ENCODE measurements around the gene MAP3K3. TPM values are rescaled to one million over a fixed set of nuclear protein-coding genes. Genes with fewer than 3 reads are reported as not detected.

Gene MAP3K3
- total RNA-seq, 1 donor from 2014 or later, result 38.2 TPM

DNA sequence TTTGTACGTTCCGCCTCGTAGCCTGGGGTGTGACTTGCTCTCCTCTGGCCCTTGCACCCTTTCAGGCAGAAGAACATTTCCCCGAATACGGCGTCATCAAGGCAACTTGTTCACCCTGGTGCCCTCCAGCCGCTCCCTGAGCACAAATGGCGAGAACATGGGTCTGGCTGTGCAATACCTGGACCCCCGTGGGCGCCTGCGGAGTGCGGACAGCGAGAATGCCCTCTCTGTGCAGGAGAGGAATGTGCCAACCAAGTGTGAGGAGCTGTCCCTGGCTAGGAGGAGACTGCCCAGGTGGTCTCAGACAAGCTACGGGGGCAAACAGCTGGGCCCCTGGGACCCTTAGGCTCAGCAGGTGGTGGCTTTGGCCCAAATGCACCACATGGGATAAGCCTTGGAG lies 67.3 kb downstream of the MAP3K3 start:
- DNase-seq (ENCODE audit: low spot score), result no peak
- H3K36me3 Mint-ChIP-seq (ENCODE audit: low read depth), result peaks cover 14% of the 10 kb centered on the region
- H3K4me1 Mint-ChIP-seq (ENCODE audit: low read depth), result peaks cover 10% of the 10 kb centered on the region
- TF ChIP-seq, protein P1, sequence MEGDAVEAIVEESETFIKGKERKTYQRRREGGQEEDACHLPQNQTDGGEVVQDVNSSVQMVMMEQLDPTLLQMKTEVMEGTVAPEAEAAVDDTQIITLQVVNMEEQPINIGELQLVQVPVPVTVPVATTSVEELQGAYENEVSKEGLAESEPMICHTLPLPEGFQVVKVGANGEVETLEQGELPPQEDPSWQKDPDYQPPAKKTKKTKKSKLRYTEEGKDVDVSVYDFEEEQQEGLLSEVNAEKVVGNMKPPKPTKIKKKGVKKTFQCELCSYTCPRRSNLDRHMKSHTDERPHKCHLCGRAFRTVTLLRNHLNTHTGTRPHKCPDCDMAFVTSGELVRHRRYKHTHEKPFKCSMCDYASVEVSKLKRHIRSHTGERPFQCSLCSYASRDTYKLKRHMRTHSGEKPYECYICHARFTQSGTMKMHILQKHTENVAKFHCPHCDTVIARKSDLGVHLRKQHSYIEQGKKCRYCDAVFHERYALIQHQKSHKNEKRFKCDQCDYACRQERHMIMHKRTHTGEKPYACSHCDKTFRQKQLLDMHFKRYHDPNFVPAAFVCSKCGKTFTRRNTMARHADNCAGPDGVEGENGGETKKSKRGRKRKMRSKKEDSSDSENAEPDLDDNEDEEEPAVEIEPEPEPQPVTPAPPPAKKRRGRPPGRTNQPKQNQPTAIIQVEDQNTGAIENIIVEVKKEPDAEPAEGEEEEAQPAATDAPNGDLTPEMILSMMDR (IDR thresholded peaks at IDR 0.05), result no peak
- no peaks in the 10 kb centered on the region for H3K9me3 Mint-ChIP-seq (ENCODE audit: low read depth)
- no peak overlapping the region for H3K4me3 Mint-ChIP-seq (ENCODE audit: unreplicated experiment)
- no peak overlapping the region for H3K27ac Mint-ChIP-seq (ENCODE audit: unreplicated experiment)
- no peaks in the 10 kb centered on the region for H3K27me3 Mint-ChIP-seq (ENCODE audit: low read depth)

DNA sequence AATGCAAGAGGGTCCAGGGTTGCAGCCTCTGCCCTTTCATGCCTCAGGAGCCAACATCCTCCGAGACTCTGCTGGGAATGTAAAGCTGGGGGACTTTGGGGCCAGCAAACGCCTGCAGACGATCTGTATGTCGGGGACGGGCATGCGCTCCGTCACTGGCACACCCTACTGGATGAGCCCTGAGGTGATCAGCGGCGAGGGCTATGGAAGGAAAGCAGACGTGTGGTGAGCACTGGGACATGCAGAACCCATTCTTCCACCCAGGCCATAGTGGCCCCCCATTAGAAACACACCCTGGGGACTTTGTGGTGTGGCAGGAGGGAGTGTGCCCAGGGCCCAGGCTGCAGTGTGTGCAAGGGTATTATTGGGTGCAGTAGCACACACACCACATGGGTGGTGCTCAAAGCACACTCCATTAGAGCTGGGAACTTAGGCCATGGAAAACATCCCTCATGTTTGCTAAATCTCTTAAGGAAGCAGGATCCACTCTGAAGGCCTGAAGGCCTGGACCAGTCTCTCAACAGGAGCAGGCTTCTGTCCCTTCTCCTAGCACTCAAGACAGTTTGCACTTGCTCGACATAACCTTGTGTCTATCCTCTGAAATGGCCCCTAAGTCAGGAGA lies 70.1 kb downstream of the MAP3K3 start:
- TF ChIP-seq, protein P1 (IDR thresholded peaks at IDR 0.05), result no peak
- Mint-ChIP-seq H3K4me3 (ENCODE audit: unreplicated experiment) (no peak overlapping the region), H3K36me3 (ENCODE audit: low read depth) (peaks cover 11% of the 10 kb centered on the region), H3K27ac (ENCODE audit: unreplicated experiment) (no peak overlapping the region), H3K4me1 (ENCODE audit: low read depth) (no peaks in the 10 kb centered on the region), H3K27me3 (ENCODE audit: low read depth) (no peaks in the 10 kb centered on the region), H3K9me3 (ENCODE audit: low read depth) (no peaks in the 10 kb centered on the region)
- DNase-seq (ENCODE audit: low spot score), result no peak

DNA sequence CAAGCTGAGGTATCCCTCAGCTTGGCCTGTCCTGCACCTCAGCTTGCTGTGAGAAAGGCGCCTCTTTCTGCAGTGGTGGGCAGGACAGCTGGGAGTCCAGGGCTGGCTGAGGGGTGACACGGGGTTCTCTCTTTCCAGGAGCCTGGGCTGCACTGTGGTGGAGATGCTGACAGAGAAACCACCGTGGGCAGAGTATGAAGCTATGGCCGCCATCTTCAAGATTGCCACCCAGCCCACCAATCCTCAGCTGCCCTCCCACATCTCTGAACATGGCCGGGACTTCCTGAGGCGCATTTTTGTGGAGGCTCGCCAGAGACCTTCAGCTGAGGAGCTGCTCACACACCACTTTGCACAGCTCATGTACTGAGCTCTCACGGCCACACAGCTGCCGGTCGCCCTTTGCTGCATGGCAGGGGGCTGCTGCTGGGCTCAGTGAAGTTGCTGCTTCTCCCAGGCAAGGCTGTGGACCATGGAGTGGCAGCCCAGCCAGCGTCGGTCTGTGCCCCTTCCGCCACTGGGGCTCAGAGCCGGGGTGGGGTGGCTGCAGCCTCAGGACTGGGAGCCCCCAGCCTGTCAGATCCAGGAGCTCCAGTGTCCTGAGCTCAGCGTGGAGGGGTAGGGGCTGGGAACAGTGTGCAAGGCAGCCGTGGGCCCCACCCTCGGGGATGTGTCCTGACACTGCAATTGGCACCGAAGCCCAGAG lies 71.3 kb downstream of the MAP3K3 start:
- Mint-ChIP-seq H3K4me1 (ENCODE audit: low read depth) (peaks cover 2% of the 10 kb centered on the region), H3K27me3 (ENCODE audit: low read depth) (no peaks in the 10 kb centered on the region), H3K4me3 (ENCODE audit: unreplicated experiment) (no peak overlapping the region), H3K27ac (ENCODE audit: unreplicated experiment) (peak overlapping the region; percentile 32), H3K36me3 (ENCODE audit: low read depth) (peaks cover 9% of the 10 kb centered on the region), H3K9me3 (ENCODE audit: low read depth) (no peaks in the 10 kb centered on the region)
- no peak for DNase-seq (ENCODE audit: low spot score)
- TF ChIP-seq, protein P1 (IDR thresholded peaks at IDR 0.05), result no peak

DNA sequence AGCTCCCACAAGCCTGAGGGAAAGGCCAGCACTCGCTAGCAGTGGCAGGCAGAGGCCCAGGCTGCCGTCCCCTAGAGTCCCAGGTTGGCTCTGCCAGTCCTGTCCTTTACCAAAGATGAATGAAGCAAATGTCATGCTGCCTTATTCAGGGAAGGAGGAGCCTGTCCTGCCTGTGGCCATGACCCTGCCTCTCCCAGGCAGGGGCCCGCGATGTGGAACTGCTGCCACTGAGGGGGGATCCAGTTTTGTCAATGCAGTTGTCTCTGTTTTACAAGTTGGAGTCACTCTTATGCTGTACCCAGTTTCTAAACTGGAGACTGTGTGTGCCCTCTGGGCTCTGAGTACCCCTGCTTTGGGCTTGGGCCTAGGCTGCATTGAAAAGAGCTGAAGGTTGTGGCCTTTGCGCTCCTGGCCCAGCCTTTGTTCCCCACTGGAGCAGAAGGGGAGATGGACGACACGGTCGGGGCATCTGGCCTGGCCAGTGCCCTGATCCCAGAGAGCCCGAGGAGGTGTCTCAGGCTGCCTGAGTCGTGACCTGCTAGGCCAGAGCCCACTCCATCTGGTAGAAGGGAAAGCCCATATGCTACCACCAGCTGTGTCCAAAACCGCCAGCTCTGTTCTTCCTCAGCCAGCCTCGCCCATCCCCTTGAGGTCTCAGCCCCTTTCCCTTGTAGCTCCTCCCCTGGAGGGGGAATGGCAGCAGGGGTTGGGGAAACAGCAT lies 72.2 kb downstream of the MAP3K3 start:
- H3K27me3 Mint-ChIP-seq (ENCODE audit: low read depth), result no peaks in the 10 kb centered on the region
- peaks cover 6% of the 10 kb centered on the region for H3K36me3 Mint-ChIP-seq (ENCODE audit: low read depth)
- TF ChIP-seq, protein P1 (IDR thresholded peaks at IDR 0.05), result no peak
- H3K27ac Mint-ChIP-seq (ENCODE audit: unreplicated experiment), result peak overlapping the region; percentile 32
- no peak overlapping the region for H3K4me3 Mint-ChIP-seq (ENCODE audit: unreplicated experiment)
- DNase-seq (ENCODE audit: low spot score), result no peak
- H3K9me3 Mint-ChIP-seq (ENCODE audit: low read depth), result no peaks in the 10 kb centered on the region
- H3K4me1 Mint-ChIP-seq (ENCODE audit: low read depth), result peaks cover 3% of the 10 kb centered on the region

DNA sequence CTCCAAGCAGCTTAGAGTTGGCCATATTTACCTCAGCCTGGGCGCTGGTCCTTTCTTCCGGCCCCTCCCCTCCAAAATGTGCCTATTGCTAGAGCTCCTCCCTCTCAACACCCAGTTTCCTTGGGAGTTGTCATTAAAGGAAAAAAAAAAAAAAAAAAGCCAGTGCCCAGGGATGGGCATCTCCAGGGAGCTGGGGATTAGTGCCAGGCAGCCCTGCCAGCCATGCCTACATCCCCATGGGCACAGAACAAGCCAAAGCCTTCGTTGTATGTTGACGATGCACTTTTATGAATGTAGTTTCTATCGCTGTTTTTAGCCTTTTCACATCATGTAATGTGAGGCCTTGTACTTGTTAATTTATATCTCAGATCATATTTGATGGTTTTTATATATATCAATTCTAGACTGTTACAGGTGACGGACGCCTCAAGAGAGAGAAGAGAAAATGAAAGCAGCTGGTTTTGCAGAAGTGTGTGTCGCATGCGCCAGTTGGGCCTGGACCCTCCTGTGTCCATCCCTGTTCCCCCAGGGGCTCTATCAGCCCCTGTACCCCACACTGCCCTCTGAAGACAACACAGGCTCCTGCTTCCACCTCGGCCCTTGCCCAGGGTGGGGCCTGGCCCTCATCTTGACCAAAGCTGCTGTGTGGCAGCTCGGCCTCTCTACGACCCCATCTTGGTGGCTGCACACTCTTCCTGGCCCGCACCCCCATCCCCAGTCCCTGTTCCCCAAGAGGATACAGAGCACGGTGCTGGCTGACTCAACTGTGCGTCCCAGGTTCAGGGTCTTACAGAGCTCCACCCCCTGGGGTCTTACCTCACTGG lies 72.9 kb downstream of the MAP3K3 start:
- H3K36me3 Mint-ChIP-seq (ENCODE audit: low read depth), result peaks cover 6% of the 10 kb centered on the region
- peaks cover 3% of the 10 kb centered on the region for H3K4me1 Mint-ChIP-seq (ENCODE audit: low read depth)
- H3K27ac Mint-ChIP-seq (ENCODE audit: unreplicated experiment), result no peak overlapping the region
- no peak overlapping the region for H3K4me3 Mint-ChIP-seq (ENCODE audit: unreplicated experiment)
- TF ChIP-seq, protein P1 (IDR thresholded peaks at IDR 0.05), result no peak
- no peaks in the 10 kb centered on the region for H3K9me3 Mint-ChIP-seq (ENCODE audit: low read depth)
- H3K27me3 Mint-ChIP-seq (ENCODE audit: low read depth), result no peaks in the 10 kb centered on the region
- DNase-seq (ENCODE audit: low spot score), result no peak

Data from chondrocyte (in vitro differentiated cells).